A204.1 (cell line): ENCODE measurements around the gene C22orf42.
"Not testable (repeated sequence)": the region's sequence is repeated elsewhere in the genome, so short reads cannot be mapped to it uniquely, and the experiment has no call there.

Experiments
- FAIRE-seq: peaks from 2 replicates; lab custom pipeline; 2012; peaks lifted over from hg19 to GRCh38; lab: Jason Lieb, UNC

The C22orf42 gene

GRCh38 chr22:32185821-32186220 lies 26.7 kb upstream of the C22orf42 start:
- FAIRE-seq, result no peak

GRCh38 chr22:32183625-32184024 lies 24.5 kb upstream of the C22orf42 start:
- no peak for FAIRE-seq

- no peak for FAIRE-seq
These were observed 21.9 kb upstream of the C22orf42 start for GRCh38 chr22:32181043-32181442.

DNA sequence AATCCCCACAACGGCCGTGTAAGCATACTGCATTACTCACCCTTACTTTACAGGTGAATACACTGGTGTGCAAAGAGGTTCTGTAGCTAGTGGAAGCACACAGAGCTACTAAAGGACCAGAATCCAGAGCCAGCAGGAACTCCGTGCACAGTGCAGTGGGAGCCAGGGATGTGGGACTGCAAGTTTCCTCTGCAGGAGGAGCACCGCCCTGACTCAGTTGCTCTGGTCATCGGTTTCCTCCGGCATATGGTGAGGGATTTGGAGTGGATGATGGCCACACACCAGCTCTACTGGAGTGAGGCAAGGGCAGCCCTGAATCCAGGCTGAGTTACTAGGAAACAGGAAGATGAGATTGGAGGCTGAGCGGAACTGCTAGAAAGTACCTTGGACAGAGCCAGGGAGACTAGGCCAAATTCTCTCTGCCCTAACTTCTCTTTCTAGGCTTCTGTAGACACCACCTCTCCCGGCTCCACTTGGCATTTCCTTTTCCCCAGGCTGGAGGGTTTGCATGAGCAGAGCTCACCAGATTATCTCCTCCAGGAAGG lies 18.2 kb upstream of the C22orf42 start:
- no peak for FAIRE-seq

GRCh38 chr22:32175683-32176644 lies 16.9 kb upstream of the C22orf42 start:
- FAIRE-seq, result no peak

DNA sequence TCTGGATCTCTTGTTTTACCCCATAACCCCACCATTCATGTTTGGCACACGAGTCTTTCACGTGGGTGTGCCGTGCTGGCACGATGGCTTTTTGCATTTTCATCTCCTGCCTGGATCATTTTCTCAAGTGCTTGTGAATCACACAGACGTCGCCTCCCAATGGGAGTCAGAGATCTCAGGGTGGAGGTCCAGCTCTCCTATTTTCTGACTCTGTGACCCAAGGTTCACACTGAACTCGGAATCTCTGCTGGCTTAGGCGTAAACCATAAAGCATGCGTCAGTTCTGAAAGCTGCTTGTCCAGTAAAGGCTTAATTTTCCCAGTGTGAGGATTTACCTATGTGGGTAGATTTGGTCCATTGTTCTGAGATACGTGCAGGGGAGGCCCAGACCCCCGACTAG lies 16.0 kb upstream of the C22orf42 start:
- no peak for FAIRE-seq

DNA sequence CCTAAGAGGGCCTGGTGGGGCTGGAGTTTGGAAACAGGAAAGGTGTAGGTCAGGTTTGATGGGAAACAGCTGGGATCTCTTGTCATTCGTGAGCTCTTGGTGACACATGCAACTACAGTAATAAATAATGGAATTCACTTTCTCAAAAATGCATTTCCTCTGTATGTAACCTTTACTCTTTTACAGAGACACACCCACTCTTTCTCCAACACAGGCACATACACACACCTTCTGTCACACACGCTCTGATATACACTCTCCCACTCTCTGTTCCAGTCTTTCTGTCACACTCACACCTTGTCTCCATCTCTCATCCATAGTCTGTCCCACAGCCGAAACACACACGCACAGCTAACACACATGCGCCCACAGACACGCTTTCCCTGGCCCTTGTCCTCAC lies 6.6 kb upstream of the C22orf42 start:
- no peak for FAIRE-seq

- FAIRE-seq, result no peak
These were observed 5.2 kb upstream of the C22orf42 start for GRCh38 chr22:32164075-32164860.

- FAIRE-seq, result not testable (repeated sequence)
These were observed 1.3 kb upstream of the C22orf42 start for GRCh38 chr22:32160411-32160810.

GRCh38 chr22:32157632-32158031 lies 1.5 kb downstream of the C22orf42 start:
- not testable (repeated sequence) for FAIRE-seq

DNA sequence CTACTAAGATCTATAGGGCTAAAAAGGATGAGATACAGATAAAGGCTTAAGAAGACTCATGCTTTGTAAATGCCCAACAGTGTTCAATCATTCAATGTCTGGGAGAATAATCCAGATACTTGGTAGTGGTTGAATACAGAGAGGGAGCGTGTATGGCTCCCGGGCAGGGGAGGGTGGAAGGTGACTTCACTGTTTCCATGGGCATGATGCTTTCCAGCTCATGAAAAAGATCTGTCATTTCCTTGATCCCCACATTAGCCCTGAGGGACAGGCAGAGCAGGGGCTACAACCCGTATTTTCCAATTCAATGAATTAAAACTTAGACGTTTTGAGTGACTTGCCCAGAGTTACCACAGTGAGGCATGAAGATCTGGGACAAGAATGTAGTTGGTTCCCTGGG lies 4.4 kb downstream of the C22orf42 start:
- not testable (repeated sequence) for FAIRE-seq

DNA sequence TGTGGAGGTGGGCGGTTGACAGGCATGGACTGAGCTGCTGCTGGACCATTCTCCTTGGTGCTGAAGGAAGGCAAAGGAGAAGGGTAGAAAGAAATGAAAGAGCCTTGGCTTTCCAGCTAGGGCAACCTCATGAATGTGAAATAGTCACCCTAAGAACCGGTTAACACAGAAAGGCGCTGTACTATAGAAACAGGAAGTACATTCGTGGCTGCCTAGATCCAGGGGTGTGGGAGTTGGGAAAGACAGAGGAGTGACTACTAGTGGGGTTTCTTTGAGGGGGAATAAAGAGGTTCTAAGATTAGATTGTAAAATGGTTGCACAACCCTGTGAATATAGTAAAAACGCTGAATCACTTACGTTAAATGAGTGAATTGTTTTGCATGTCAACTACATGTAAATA lies 7.5 kb downstream of the C22orf42 start:
- not testable (repeated sequence) for FAIRE-seq

DNA sequence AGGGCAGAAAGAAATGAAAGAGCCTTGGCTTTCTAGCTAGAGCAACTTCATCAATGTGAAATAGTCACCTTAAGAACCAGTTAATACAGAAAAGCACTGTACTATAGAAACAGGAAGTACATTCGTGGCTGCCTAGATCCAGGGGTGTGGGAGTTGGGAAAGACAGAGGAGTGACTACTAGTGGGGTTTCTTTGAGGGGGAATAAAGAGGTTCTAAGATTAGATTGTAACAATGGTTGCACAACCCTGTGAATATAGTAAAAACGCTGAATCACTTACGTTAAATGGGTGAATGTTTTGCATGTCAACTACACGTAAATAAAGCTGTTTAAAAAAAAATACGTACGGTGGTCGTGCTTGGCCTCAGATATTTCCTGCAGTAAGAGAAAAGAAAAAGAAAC lies 8.5 kb downstream of the C22orf42 start:
- not testable (repeated sequence) for FAIRE-seq

GRCh38 chr22:32148372-32148771 lies 10.7 kb downstream of the C22orf42 start:
- FAIRE-seq, result not testable (repeated sequence)

DNA sequence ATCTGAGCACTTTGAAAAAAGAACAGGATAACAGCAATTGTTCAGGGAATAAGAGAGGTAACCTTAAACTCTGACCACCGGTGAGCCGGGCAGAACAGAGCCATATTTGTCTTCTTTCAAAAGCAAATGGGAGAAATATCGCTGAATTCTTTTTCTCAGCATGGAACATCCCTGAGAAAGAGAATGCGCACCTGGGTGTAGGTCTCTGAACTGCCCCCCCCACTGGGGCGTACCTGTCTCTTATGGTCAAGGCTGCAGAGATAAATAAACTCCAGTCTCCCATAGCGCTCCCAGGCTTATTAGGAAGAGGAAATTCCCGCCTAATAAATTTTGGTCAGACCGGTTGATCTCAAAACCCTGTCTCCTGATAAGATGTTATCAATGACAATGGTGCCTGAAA lies 12.0 kb downstream of the C22orf42 start:
- FAIRE-seq, result not testable (repeated sequence)

GRCh38 chr22:32144496-32145274 lies 14.4 kb downstream of the C22orf42 start:
- no peak for FAIRE-seq

DNA sequence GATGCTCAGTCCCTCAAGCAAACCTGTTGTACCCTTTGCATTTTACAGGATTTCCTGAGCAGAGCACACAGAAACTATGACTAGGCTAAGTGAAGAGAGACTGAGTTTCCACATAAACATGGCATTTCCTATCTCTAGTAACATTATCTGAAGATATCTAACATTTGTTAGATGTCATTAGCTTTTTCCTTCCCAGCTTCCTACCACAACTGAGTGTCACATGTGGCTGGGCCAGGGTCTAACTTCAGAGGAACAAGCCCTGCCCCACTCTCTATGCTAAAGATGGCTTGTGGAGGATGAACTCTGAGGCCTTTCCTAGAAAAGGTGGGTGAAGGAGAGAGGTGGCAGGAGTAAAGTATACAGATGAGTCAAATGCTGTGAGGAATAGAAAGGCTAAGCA lies 16.5 kb downstream of the C22orf42 start:
- no peak for FAIRE-seq

GRCh38 chr22:32140688-32141087 lies 18.4 kb downstream of the C22orf42 start:
- not testable (repeated sequence) for FAIRE-seq

DNA sequence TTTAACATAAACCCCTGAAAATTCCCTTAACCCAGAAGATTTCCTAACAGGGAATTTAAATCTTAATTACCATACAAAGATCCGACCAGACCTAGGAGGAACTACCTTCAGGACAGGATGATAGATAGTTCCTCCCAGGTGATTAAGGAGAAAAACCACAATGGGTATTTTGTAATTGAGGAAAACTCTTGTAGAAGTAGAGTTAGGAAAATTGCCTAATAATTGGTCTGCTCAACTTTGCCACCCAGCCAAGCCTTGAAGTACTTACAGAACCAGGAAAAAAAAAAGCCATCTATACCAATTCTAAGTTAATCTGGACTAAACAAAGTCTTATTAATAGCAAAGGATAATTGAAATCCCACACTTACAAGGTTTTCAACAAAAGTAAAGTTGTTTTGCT lies 20.5 kb downstream of the C22orf42 start:
- not testable (repeated sequence) for FAIRE-seq

GRCh38 chr22:32137731-32138324 lies 21.3 kb downstream of the C22orf42 start:
- FAIRE-seq, result peak; percentile 98

- not testable (repeated sequence) for FAIRE-seq
These were observed 22.2 kb downstream of the C22orf42 start for GRCh38 chr22:32136881-32137280.

DNA sequence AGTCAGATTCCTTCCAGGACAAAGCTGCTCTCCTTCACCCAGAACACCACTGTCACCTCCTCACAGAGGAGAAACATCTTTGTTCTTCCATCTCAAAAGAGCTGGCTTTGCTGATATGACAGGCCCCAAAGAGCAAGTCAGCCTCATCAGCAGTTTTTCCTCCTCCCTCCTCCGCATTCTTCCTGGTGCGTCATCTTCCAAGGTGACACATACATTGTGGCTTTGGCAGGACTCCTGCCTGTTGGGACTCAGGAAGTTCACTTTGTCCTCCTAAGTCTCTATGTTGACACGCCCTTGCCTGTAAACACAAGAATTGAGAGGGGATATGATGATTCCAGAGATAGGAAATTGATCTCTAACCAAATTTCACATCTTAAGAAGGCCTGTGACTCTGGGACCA lies 23.1 kb downstream of the C22orf42 start:
- not testable (repeated sequence) for FAIRE-seq
